CD4-positive, alpha-beta T cell treated with Interferon alpha-2 for 1 hour (primary cell): ENCODE data around the gene FBXL7.

Experiments used
- DNase-seq, 2 donors: peaks; one replicate each; pipeline ENCODE4 v3.0.0-alpha.2; 2020 to 2022

Gene FBXL7

DNA sequence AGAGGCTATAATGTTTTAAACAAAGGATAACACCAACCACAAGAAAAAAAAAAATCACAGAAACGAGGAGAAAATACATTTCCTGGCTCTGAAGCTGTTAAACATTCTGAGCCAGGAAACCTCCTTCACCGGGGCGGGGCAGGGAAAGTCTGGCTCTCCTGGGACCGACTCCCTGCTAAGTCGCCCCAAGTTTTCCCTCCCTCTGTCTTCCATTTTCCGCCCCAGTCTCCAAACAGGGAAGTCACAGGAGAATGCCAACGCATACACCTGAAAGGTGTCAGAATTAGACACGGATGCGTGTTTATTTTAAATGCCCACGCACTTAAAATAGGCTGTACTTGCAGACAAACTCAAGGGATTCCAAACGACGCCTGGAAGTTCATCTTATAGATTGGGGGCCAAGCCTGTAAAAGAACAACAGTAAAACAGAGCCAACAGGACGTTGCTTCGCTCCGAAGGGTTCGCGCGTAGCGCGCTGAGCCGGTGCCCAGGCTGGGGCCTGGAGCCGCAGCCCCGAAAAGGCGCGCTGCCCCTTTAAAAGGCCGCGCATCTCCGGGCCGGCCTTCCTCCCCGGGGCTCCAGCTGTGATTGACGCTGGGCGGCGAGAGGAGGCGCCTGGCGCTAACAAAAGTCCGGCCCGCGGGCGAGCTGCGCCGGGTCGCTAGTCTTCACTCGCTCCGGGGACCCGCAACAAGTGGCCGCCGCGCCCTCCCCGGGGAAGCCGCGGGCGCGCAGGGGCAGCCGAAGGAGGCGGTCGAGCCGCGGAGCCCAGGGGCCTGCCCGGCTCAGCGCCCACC, at the start of gene FBXL7:
Gene FBXL7, plus strand, starts transcription at position 653 of the 797 bp plus-strand sequence.
- no peak for DNase-seq

- no peak for DNase-seq
These were observed 49.5 kb upstream of the FBXL7 start for GRCh38 chr5:15450473-15450872.

DNA sequence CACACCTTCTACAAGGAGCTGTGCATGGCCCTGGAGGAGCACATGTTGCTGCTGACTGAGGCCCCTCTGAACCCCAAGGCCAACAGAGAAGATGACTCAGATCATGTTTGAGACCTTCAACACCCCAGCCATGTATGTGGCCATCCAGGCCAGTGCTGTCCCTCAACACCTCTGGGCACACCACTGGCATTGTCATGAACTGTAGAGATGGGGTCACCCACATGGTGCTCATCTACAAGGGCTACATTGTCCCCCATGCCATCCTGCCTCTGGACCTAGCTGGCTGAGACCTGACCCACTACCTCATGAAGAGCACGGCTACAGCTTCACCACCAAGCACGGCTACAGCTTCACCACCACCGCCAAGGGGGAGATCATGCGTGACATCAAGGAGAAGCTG, 49.0 kb upstream of the FBXL7 start:
- DNase-seq, result no peak

DNA sequence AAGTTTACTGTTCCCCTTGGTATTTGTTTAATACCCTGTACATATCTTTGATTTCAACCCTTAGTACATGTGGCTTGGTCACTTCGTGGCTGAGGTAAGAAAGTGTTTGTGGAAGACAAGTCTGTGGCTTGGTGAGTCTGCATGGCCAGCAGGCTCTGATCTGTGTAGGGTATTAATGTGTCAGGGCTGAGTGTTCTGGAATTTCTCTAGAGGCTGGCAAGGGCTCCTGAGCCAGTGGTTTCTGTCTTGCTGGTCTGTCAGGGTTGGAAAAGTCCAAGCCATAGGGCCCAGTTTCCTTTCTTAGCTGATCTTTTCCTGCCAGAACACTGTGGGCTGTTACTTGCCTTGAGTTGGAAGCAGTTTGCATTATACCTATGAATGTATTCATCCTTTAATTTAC, 48.0 kb upstream of the FBXL7 start:
- no peak for DNase-seq

GRCh38 chr5:15452781-15453180, 47.2 kb upstream of the FBXL7 start:
- no peak for DNase-seq

DNA sequence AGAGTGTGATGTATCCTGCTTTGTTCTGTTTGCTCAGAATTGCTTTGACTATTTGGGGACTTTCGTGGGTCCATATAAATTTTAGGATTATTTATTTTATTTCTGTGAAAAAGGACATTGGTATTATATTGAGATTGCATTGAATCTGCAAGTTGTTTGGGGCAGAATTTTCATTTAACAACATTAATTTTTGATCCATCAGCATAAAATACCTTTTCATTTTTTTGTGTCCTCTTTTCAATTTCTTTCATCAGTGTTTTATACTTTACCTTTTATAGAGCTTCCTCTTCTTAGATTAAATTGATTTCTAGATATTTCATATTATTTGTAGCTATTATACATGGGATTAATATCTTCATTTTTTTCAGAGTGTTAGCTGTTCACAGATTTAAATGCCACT, 40.8 kb upstream of the FBXL7 start:
- no peak for DNase-seq

DNA sequence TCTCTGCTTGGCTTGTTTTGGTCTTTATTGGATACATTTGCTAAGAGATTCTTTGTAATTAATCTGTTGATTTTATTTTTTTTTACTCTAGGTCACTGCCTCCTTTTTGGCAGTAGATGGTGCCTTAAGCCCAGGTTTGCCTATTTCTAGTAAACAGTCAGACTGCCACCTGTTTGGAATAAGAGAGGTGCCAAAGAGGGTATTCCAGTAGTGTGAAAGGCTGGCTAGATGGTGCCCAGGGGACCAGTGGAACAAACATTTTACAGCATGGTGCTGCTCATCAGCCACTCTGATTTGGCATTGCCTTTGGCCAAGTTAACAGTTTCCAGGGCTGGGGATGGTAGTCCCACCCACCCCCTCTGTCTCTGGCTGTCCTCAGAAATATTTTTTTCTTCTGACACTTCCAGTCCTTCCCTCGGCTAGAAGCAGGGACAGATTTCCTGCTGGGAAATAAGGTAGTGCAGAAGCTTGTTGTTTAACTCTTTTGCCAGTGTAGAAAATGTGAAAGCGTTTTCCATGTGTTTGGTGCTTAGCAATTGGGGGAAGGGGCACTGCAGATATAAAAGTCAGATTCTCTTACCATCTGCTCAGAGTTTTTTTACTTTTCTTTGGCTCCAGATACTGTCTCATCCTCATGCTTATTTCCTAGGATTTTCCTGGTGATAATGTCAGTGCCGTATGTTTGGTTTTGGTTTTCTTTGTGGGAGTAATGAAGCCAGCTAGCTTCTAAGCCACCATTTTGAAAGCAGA, 36.6 kb upstream of the FBXL7 start:
- DNase-seq, result no peak

DNA sequence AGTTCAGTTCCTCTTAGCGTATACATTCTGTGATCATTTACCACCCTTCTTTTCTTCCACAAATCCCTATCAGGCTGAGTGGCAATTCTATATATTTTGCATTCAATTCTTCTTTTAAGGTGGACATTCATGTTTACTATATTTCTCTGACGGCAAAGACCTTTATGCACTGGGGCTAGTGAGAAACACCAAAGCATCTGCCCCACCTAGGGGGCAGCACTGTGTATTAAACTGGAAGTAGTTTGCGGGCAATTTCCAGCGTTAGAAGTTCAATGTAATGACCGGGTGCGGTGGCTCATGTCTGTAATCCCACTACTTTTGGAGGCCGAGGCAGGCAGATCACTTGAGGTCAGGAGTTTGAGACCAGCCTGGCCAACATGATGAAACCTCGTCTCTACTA, 27.9 kb upstream of the FBXL7 start:
- no peak for DNase-seq

DNA sequence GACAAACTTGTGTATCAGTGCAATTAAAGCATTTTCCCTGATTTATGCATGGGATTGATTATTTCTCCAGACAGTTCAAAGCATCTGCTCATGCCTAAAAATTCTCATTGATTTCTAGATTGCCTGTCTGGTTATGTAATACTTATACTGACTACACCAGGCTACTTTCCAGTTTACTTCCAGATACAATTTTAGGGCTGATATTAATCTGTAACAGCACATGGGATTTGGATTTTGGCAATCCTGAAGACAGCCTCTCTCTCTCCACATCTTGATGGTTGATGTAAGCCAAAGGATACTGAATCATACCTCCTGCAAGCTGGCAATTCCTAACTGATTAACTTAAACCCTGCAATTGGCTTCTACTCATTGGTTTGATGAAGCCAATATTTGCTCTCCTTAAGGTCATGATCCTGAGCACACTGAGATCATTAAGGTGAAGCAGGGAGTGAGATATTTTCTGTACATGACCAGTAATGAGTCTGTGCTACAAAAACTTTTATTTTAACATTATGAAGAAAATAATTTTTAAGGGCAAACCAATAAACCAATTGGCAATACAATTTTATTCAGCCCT, 25.7 kb upstream of the FBXL7 start:
- DNase-seq, result no peak

DNA sequence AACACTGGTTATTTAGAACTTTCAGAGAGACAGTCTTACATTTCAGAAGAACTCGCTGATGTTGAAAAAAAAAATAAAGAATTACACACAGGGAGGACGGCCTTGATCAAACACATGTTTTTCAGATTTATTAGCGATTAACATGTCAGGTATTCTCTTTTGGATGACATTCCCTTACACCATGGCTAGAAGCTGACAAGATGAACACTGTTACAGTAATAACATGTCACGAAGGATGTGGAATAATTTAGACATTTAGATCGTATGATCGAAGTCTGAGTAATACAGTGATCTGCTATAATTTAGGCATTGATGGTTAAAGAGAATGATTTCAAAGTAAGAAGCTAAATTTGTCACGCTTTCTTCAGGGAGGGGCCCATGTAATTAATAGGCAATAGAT, 24.6 kb upstream of the FBXL7 start:
- no peak for DNase-seq

GRCh38 chr5:15476977-15477376, 23.0 kb upstream of the FBXL7 start:
- DNase-seq, result no peak

DNA sequence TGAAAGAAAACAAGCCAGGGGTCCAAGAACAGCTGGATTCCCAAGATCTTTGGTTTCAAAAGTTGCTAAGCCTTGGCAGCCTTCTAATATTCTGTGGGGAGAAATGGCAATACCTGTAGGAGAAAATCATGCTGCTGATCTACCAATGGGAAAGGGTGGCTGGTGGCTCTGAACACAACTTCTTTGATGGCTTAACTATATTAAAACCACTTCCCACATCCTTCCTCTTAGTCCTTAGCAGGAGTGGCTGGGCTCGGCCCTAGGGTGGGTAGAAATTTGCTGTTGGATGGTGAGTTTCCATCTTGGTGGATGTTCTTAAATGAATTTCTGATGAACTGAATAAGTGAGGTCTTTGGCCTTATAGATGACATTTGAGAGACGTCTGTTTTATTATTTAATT, 19.5 kb upstream of the FBXL7 start:
- DNase-seq, result no peak

DNA sequence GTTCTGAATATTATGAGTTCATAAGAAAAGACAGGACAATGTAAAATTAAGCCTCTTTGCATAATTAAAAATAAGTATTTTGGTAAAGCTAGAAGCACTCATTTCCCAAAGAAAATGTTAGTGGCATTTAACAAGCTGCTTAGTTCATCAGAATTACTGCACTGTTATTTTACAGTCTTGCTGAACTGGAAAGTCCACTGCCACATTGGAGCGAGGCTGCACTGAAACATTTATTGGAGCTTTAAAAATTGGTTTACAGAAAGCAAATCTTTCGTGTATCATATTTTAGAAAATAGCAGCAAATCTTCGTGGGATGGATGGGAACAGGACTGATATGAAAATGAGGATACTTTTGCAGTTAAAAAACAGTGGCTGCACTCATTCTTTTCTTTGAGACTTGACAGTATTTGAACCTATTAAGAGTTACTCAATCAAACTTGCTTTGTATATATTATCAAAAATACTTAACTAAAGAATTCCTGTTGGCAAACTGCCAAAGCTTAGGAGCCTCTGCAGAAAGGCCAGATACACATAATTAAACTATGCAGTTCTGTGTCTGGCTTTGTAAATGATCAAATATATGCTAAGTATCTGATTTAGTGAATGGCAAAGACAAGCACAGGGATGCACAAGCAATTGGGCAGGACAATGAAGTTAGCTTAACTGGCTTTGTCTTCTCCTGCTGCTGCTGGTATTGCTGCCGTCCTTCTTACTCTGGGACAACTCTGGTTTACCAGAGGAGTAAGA, 16.5 kb upstream of the FBXL7 start:
- DNase-seq, result no peak

- DNase-seq, result no peak
These were observed 12.8 kb upstream of the FBXL7 start for GRCh38 chr5:15487228-15487627.

DNA sequence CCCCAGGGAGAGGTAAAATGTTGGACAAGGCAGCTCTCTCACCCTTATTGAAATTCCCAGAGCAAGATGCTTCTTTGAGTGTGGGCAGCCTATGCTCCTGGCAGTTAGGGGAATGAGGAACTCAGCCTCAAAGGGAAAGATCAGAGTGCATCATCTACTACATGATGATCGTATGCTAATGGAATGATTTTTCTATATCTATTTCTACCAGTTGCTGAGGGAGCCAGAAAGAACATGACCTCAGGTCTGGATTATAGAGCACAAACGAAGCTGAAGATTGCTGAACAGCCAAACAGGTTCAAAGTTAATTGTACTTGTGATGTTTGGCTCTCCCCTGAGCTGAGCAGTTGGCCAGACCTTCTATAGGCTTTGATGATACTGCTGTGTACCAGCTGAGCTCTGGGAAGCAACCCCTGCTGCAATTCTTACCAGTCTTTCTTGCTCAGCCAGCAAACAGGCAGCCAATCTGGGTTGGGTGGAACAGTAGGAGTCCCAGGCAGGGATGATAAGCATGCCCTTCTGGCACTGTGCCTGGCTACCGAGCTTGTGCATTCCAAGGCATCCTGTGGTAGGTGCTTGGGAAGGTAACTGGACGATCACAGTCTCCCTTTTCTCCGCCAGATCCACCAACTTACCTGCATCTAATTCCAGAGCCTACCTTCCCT, 10.3 kb upstream of the FBXL7 start:
- no peak for DNase-seq

- no peak for DNase-seq
These were observed 7.4 kb upstream of the FBXL7 start for GRCh38 chr5:15492545-15492944.

DNA sequence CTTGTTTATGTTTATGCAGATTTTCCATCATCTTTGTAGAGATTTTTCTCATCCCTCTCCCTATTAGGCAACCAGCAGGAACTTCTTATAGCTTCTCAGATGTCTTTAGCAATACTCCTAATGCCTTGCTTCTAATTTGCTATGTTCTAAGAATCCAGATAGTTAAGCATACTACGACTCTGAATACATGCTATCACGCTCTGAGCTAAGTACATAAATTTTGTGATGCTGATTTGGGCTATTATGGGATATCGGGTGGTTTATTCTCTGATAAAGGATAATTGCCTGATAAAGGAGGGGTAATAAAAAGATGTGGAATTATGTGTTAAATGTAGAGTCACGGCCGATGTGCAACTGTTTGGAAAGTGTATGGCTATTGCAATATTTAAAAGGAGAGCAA, 6.5 kb upstream of the FBXL7 start:
- no peak for DNase-seq

DNA sequence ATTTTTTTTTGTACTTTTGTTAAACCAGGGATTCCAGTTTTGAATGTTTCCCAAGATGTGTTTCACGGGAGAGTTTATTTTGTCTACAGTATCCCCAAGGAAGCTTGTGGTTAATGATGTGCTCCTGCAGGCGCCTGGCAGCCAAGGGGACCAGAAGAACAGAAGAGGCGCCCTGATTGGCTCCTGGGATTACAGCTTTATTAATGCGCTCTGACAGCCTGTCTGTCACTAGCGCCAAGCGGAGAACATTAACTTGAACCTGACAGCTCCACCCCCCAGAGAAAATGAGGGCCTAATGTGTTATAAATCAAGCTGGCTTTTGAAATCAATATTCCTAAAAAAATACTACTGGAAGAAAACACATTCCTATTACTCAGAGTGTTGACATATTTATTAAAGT, 5.0 kb upstream of the FBXL7 start:
- no peak for DNase-seq

DNA sequence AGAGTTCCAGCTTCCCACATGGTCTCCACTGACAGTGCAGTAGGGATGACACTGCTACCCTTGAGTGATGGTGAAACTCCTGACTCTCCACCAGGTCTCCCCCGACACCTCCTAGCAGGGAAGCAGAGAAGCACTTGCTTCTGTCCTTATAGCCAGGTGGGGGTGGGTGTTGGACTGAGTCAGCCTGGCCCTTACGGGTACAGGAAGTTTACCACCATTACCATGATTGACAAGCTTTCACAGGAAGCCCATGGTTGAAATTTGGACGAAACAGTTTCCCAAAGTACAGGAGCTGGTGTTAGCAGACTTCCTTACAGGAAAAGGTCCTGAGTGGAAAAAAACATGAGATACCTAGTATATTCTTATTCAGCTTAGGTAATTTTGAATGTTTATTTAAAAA, 3.1 kb upstream of the FBXL7 start:
- no peak for DNase-seq

DNA sequence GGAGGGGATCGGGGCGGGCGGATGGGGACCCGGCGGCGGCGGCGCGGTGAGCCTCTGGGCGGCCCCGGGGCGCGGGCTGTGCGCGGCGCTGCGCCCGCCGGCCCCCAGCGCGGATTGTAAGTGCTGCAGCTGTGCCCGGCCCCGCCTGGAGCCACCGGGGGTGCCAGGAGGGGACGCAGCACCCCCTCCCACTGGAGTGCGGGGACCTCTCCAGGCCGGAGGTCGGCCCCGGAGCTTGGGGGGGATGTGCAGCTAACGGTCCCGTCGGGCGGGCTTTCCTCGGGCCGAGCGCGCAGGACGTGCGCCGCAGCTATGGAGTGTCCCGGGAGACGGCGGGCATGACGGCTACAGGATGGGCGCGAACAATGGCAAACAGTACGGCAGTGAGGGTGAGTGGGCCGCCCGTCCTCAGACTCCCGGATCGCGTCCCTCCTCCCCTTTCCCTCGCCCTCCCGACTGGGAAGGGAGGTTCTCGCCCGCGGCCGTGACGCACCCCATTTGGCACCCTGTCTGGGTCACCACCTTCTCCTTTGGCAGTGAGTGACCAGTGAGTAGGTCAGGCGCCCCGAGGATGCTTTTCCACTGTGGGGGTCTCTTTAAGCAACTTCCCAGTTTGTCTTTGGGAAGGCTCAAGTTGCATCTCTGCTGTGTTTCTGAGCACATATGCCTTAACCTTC, 483 bp downstream of the FBXL7 start:
- no peak for DNase-seq

- DNase-seq, result no peak
These were observed 1.3 kb downstream of the FBXL7 start for GRCh38 chr5:15501091-15501791.

- DNase-seq, result no peak
These were observed 2.2 kb downstream of the FBXL7 start for GRCh38 chr5:15502208-15502607.
